RWPE1 (cell line): ENCODE measurements around the gene PFKFB2.

ENCODE experiments used
- CTCF ChIA-PET: fragments of 350-600 bp; sonication (Branson Sonifier 250); formaldehyde crosslinking; extraction: SDS; loops from one replicate; lab custom pipeline; 2021; lab: Yijun Ruan, JAX
- POLR2A ChIA-PET: fragments of 400-600 bp; formaldehyde crosslinking; extraction: SDS; loops from one replicate; lab custom pipeline; 2020; ENCODE audit warnings: antibody characterized with exemption; ENCODE audit not compliant: low non-redundant PET; lab: Yijun Ruan, JAX
- DNase-seq: peaks from one replicate; pipeline ENCODE4 v3.0.0; 2012; ENCODE audit warnings: low spot score
- H3K27ac ChIP-seq: fragments of 450-650 bp; 2 replicates; pipeline ENCODE4 v1.5.1; 2017
- TF ChIP-seq, protein P1 (sequence below): fragments of 450-650 bp; conservative IDR thresholded peaks from 2 replicates; pipeline ENCODE4 v1.5.1; 2017; ENCODE audit warnings: low read depth, mild to moderate bottlenecking

Gene PFKFB2

DNA sequence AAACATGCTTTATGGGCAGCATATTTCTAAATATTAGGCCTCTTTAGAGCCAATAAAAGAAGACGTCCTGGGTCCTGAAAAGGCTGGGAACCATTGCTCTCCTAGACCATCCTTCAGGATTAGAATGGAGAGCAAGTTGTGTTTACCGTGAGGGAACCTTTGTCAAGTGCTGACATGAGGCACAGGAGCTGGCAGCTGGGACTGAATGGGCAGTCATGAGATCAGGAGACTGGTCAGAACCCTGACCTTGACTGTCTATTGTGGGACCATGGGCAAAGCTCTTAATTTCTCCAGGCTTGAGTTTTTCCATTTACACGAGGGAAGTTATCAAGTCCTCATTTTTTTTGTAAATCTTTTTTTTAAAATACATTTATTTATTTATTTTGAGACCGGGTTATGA is 5.2 kb downstream of the PFKFB2 start:
- H3K27ac ChIP-seq: no peak overlapping the region
- ChIA-PET CTCF (interaction anchor here (0.7 kb wide), 1 partner anchor 20 kb away, joined by 3 read pairs; no protein-coding TSS in a partner anchor), POLR2A (no interaction called here)
- no peak for DNase-seq
- TF ChIP-seq, protein P1, sequence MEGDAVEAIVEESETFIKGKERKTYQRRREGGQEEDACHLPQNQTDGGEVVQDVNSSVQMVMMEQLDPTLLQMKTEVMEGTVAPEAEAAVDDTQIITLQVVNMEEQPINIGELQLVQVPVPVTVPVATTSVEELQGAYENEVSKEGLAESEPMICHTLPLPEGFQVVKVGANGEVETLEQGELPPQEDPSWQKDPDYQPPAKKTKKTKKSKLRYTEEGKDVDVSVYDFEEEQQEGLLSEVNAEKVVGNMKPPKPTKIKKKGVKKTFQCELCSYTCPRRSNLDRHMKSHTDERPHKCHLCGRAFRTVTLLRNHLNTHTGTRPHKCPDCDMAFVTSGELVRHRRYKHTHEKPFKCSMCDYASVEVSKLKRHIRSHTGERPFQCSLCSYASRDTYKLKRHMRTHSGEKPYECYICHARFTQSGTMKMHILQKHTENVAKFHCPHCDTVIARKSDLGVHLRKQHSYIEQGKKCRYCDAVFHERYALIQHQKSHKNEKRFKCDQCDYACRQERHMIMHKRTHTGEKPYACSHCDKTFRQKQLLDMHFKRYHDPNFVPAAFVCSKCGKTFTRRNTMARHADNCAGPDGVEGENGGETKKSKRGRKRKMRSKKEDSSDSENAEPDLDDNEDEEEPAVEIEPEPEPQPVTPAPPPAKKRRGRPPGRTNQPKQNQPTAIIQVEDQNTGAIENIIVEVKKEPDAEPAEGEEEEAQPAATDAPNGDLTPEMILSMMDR: no peak

GRCh38 chr1:207058878-207059867 is 6.1 kb downstream of the PFKFB2 start:
- no peak overlapping the region for H3K27ac ChIP-seq
- TF ChIP-seq, protein P1: no peak
- no peak for DNase-seq
- ChIA-PET POLR2A (no interaction called here), CTCF (interaction anchor here (0.6 to 1.0 kb wide), 2 partner anchors 15 to 1143 kb away, joined by 3 read pairs; no protein-coding TSS in a partner anchor)

DNA sequence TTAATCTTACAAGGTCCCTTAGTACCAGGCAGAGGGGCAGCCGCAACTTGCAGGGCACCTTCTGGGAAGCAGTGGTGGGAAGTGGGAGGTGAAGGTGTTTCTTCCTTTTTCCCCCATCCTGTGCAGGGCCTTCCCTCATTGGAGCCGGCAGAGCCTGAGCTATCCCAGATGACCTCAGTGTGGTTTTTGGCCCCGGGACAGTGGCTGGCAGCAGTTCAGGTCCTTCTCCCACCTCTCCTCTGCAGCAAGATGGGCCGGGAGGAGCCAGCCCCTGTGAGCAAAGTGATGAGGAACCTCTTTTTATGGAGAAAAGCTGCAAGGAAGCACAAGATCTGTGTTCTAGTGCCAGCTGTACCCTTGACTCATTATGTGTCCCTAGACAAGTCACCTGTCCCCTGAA is 6.8 kb downstream of the PFKFB2 start:
- TF ChIP-seq, protein P1: no peak
- DNase-seq: no peak
- H3K27ac ChIP-seq: peak overlapping the region; percentile 32; the same call in 1 of the 2 replicates
- POLR2A ChIA-PET: no interaction called here
- CTCF ChIA-PET: interaction anchor here (1.0 kb wide), 1 partner anchor 14 kb away, joined by 3 read pairs; no protein-coding TSS in a partner anchor

- ChIA-PET POLR2A (no interaction called here), CTCF (interaction anchor here (1.0 kb wide), 1 partner anchor 13 kb away, joined by 3 read pairs; no protein-coding TSS in a partner anchor)
- H3K27ac ChIP-seq: no peak overlapping the region
- TF ChIP-seq, protein P1: no peak
- DNase-seq: no peak
Observed at GRCh38 chr1:207060596-207060995, 7.5 kb downstream of the PFKFB2 start.

DNA sequence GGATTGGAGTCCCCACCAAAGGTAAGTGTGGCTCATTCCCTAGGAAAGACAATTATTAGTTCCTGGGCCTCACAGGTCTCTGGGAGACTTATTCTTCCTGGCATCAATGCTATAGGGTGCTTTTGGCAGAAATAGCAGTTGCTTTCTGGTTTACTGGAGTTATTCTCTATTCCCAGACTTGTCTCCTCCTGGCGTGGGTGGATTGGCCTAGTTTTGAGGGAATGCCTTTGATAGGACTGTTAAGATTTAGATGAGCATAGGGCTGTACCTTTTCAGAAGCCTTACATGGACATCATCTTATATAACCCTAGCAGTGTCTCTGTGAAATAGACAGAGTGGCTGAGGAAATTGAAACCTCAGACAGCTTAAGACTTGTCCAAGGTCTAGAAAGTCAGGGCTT is 9.0 kb downstream of the PFKFB2 start:
- no peak for DNase-seq
- ChIA-PET CTCF (interaction anchor here (0.6 kb wide), 1 partner anchor 9 kb away, joined by 5 read pairs; the partner anchor contains the start of gene PFKFB2), POLR2A (no interaction called here)
- TF ChIP-seq, protein P1: no peak
- no peak overlapping the region for H3K27ac ChIP-seq

- no peak overlapping the region for H3K27ac ChIP-seq
- no peak for DNase-seq
- POLR2A ChIA-PET: no interaction called here
- TF ChIP-seq, protein P1: no peak
- CTCF ChIA-PET: no interaction called here
Observed at GRCh38 chr1:207063014-207063413, 9.9 kb downstream of the PFKFB2 start.
